Transverse colon (tissue), 4 donors: ENCODE measurements around the gene CT45A7. TPM values are rescaled to one million over a fixed set of nuclear protein-coding genes. Genes with fewer than 3 reads are reported as not detected.
"Not testable (repeated sequence)": the region's sequence is repeated elsewhere in the genome, so short reads cannot be mapped to it uniquely, and the experiment has no call there.

Experiments
- DNase-seq: peaks from one replicate; pipeline ENCODE4 v3.0.0-alpha.2; 2019
- H3K27ac ChIP-seq, 4 donors: fragments of 200-600 bp; sonication (generic); 2 replicates each; pipeline ENCODE4 v1.5.1; 2016 to 2018; ENCODE audit warnings: inconsistent platforms in 4 of 4
- H3K27me3 ChIP-seq: fragments of 200-600 bp; sonication (generic); 2 replicates; pipeline ENCODE4 v1.5.1; 2017; ENCODE audit warnings: inconsistent platforms
- H3K36me3 ChIP-seq, 4 donors: fragments of 200-600 bp; sonication (generic); 2 replicates each; pipeline ENCODE4 v1.5.1; 2017 to 2019; ENCODE audit warnings: inconsistent platforms in 4 of 4
- H3K4me1 ChIP-seq, 4 donors: fragments of 200-600 bp; sonication (generic); 2 replicates each; pipeline ENCODE4 v1.5.1; 2017 to 2020; ENCODE audit warnings: inconsistent platforms in 4 of 4
- H3K4me3 ChIP-seq, 4 donors: fragments of 200-600 bp; sonication (generic); 1 replicate in 1 of 4; 2 replicates in 3 of 4; pipeline versions ENCODE4 v1.5.1 to v1.6.1; 2017 to 2019; ENCODE audit warnings: inconsistent platforms in 4 of 4
- H3K9me3 ChIP-seq, 2 donors: fragments of 200-600 bp; sonication (generic); 2 replicates each; pipeline ENCODE4 v1.5.1; 2017 to 2019; ENCODE audit warnings: inconsistent platforms in 2 of 2
- whole genome bisulfite sequencing, 2 donors: methylation state at CpG; one replicate each; pipeline ENCODE4 v1.1.5; 2018; ENCODE audit warnings: low coverage in 1 of 2; 5-methylcytosine and 5-hydroxymethylcytosine counted together
- in situ Hi-C, 4 donors: fragments of 200-750 bp; cut with MboI; loops; one replicate each; pipeline versions ENCODE4 v1.15.0 to v1.15.1; 2017; ENCODE audit warnings: low sequenced_read_pairs in 3 of 4, low pct_ligation_motif_present in 1 of 4, low pct_unique_long_range_greater_than_20kb in 1 of 4
- intact Hi-C: fragments of 100-400 bp; cut with DNase I; formaldehyde crosslinking; loops from one replicate; pipeline ENCODE4 v1.15.1; 2023; ENCODE audit warnings: low total_unique reads
- total RNA-seq, 4 donors: library from RNA; depleted of rRNA; stranded (reverse); fragments of >200 nt; gene quantifications; one replicate each; pipeline ENCODE4 v1.1.0, GENCODE V29; 2016

CT45A7 gene, protein sequence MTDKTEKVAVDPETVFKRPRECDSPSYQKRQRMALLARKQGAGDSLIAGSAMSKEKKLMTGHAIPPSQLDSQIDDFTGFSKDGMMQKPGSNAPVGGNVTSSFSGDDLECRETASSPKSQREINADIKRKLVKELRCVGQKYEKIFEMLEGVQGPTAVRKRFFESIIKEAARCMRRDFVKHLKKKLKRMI
- not detected for total RNA-seq

DNA sequence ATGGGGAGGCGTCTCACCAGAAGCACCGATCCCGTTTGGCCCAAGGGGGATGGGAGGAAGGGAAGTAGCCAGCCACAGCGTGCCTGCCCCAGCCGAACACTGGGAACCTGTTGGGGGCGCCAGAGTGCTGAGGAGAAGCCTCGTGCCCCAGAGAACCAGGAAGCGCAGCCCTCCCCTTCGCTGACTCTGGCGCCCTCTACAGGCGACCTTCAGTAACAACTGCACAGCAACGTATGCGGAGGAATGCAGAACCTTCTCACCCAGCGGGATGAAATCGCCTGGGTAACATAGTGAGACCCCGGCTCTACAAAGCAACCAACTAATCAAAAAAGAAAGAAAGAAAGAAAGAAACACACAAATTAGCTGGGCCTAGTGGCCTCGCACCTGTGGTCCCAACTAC, at the start of gene CT45A7:
CT45A7 (minus strand) TSS at position 101 of the 400 bp plus-strand sequence. CDS start 3,747 bp downstream, outside the sequence.
- H3K27ac ChIP-seq, intact Hi-C loops, H3K9me3 ChIP-seq, DNase-seq, H3K4me1 ChIP-seq, H3K36me3 ChIP-seq, H3K4me3 ChIP-seq, in situ Hi-C loops, H3K27me3 ChIP-seq: not testable (repeated sequence)
- no CpG with 5 or more reads among the region's 17 CpGs for WGBS, 2 donors

DNA sequence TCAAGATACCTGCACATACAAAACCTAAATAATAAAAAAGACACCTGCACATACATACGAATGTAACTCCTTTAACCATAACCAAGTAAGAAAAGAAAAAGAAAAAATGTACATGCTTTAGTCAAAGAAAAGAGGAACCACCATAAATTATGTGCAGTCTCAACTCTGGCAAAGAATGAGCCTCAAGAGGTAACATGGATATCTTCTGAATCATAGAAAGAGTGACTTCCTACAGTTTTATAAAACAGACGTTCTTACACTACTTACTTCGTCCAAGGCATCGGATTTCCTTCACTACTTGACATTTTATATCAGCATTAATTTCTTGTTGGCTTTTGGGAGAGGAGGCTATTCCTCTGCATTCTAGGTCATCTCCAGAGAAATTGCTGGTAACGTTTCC, 45.7 kb upstream of the CT45A7 start:
- H3K4me1 ChIP-seq, H3K27me3 ChIP-seq, H3K4me3 ChIP-seq, H3K27ac ChIP-seq, H3K9me3 ChIP-seq, in situ Hi-C loops, H3K36me3 ChIP-seq, intact Hi-C loops, DNase-seq: not testable (repeated sequence)
- 48 to 69% methylated on average over 3 to 5 of the region's 5 CpGs for WGBS, 2 donors

- H3K4me1 ChIP-seq, H3K4me3 ChIP-seq, H3K9me3 ChIP-seq, H3K27ac ChIP-seq, H3K36me3 ChIP-seq, in situ Hi-C loops, H3K27me3 ChIP-seq, DNase-seq, intact Hi-C loops: not testable (repeated sequence)
- no CpG with 5 or more reads among the region's 17 CpGs for WGBS, 2 donors
Observed at GRCh38 chrX:135871712-135872111, 34.6 kb upstream of the CT45A7 start, which contains the start of gene CT45A9. CT45A9 (minus strand) TSS chrX:135871812; CDS start chrX:135868061, 3,751 bp downstream.

DNA sequence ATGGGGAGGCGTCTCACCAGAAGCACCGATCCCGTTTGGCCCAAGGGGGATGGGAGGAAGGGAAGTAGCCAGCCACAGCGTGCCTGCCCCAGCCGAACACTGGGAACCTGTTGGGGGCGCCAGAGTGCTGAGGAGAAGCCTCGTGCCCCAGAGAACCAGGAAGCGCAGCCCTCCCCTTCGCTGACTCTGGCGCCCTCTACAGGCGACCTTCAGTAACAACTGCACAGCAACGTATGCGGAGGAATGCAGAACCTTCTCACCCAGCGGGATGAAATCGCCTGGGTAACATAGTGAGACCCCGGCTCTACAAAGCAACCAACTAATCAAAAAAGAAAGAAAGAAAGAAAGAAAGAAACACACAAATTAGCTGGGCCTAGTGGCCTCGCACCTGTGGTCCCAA, 17.4 kb upstream of the CT45A7 start, which contains the start of gene CT45A8:
CT45A8 (minus strand) TSS at position 101 of the 400 bp plus-strand sequence. CDS start 3,755 bp downstream, outside the sequence.
- DNase-seq, H3K27me3 ChIP-seq, H3K4me3 ChIP-seq, intact Hi-C loops, in situ Hi-C loops, H3K36me3 ChIP-seq, H3K4me1 ChIP-seq, H3K9me3 ChIP-seq, H3K27ac ChIP-seq: not testable (repeated sequence)
- no CpG with 5 or more reads among the region's 17 CpGs for WGBS, 2 donors

GRCh38 chrX:135819912-135820311, 17.2 kb downstream of the CT45A7 start, which contains the start of gene CT45A2:
CT45A2 (minus strand) TSS chrX:135820012; CDS start chrX:135816265, 3,747 bp downstream.
- in situ Hi-C loops, intact Hi-C loops, H3K4me3 ChIP-seq, H3K4me1 ChIP-seq, H3K36me3 ChIP-seq, DNase-seq, H3K9me3 ChIP-seq, H3K27ac ChIP-seq, H3K27me3 ChIP-seq: not testable (repeated sequence)
- WGBS, 2 donors: no CpG with 5 or more reads among the region's 17 CpGs

GRCh38 chrX:135802687-135803086, 34.4 kb downstream of the CT45A7 start, which contains the start of gene CT45A6:
CT45A6 (minus strand) TSS chrX:135802787; CDS start chrX:135798993, 3,794 bp downstream.
- H3K4me3 ChIP-seq, H3K27me3 ChIP-seq, H3K36me3 ChIP-seq, H3K27ac ChIP-seq, H3K4me1 ChIP-seq, in situ Hi-C loops, intact Hi-C loops, H3K9me3 ChIP-seq, DNase-seq: not testable (repeated sequence)
- WGBS, 2 donors: no CpG with 5 or more reads among the region's 16 CpGs

DNA sequence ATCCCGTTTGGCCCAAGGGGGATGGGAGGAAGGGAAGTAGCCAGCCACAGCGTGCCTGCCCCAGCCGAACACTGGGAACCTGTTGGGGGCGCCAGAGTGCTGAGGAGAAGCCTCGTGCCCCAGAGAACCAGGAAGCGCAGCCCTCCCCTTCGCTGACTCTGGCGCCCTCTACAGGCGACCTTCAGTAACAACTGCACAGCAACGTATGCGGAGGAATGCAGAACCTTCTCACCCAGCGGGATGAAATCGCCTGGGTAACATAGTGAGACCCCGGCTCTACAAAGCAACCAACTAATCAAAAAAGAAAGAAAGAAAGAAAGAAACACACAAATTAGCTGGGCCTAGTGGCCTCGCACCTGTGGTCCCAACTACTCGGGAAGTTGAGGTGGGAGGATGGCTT, 51.7 kb downstream of the CT45A7 start, which contains the start of gene CT45A5:
CT45A5 (minus strand) TSS at position 101 of the 400 bp plus-strand sequence. CDS start 3,774 bp downstream, outside the sequence.
- H3K36me3 ChIP-seq, H3K4me3 ChIP-seq, H3K27me3 ChIP-seq, DNase-seq, in situ Hi-C loops, H3K9me3 ChIP-seq, H3K27ac ChIP-seq, H3K4me1 ChIP-seq, intact Hi-C loops: not testable (repeated sequence)
- no CpG with 5 or more reads among the region's 16 CpGs for WGBS, 2 donors

Other genes with a start within 250 kb of the CT45A7 start
- gene CT45A1, start 123.6 kb downstream of the CT45A7 start, total RNA-seq: not detected
- not detected for gene CT45A3, start 69.1 kb downstream of the CT45A7 start, total RNA-seq
- not detected for gene CT45A5, start 51.8 kb downstream of the CT45A7 start, total RNA-seq
- not detected for gene CT45A6, start 34.5 kb downstream of the CT45A7 start, total RNA-seq
- not detected for gene CT45A2, start 17.3 kb downstream of the CT45A7 start, total RNA-seq
- gene CT45A8, start 17.3 kb upstream of the CT45A7 start, total RNA-seq: not detected
- not detected for gene CT45A9, start 34.5 kb upstream of the CT45A7 start, total RNA-seq
- gene CT45A10, start 56.2 kb upstream of the CT45A7 start, total RNA-seq: not detected
- gene SAGE1, start 56.4 kb upstream of the CT45A7 start, total RNA-seq: not detected
- 10 to 100 TPM in 3 of 4 donors, 1 to 10 TPM in 1; 2.0 to 27.0 (median 15.7) TPM for gene MMGT1, start 136.7 kb upstream of the CT45A7 start, total RNA-seq
- gene SLC9A6, start 148.2 kb upstream of the CT45A7 start, total RNA-seq: 10 to 100 TPM; 13.5 to 26.3 (median 21.7) TPM